NCI-H2107 treated with DMSO at 0.1 percent for 48 hours (cell line): ENCODE measurements around the gene ADARB2.
"Not testable (repeated sequence)": the region's sequence is repeated elsewhere in the genome, so short reads cannot be mapped to it uniquely, and the experiment has no call there.

Experiments
- DNase-seq: peaks from one replicate; lab custom pipeline; 2025; ENCODE audit not compliant: unreplicated experiment; lab: John Stamatoyannopoulos, UW

Gene ADARB2

DNA sequence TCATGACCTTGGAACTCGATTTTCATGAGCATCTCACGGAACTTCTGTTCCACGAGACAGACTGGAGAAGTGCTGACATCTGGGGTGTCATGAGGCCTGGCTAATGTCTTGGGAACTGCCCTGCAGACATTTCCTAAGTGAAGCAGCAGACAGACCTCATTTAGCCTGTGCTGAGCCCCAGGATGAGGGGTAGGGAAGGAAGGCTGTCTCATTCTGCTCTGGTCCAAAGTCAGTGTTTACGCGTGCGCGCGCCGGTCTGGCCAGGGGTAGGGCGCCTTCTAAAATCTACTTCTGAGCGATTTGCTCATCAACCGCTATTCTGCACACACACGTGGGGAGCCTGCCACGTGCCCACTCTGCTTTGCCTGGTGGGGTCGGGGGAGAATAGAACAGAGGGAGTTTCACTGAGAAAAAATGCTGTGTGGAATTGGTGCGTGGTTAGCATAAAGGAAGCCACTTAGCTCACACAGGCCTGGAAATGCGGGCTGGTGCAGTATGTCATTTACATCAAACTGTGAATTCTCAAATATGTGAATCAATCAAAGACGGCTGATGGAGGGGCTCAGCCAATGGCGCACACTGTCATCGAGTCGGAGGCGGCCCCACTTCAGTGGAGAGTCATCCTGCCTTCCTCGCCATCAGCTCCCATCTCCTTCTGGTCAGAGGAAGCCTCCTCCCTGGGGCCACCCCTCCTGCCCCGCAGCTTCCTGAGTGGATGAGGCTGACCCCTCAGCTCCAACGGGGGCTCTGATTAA is 335.1 kb downstream of the ADARB2 start:
- DNase-seq: no peak

DNA sequence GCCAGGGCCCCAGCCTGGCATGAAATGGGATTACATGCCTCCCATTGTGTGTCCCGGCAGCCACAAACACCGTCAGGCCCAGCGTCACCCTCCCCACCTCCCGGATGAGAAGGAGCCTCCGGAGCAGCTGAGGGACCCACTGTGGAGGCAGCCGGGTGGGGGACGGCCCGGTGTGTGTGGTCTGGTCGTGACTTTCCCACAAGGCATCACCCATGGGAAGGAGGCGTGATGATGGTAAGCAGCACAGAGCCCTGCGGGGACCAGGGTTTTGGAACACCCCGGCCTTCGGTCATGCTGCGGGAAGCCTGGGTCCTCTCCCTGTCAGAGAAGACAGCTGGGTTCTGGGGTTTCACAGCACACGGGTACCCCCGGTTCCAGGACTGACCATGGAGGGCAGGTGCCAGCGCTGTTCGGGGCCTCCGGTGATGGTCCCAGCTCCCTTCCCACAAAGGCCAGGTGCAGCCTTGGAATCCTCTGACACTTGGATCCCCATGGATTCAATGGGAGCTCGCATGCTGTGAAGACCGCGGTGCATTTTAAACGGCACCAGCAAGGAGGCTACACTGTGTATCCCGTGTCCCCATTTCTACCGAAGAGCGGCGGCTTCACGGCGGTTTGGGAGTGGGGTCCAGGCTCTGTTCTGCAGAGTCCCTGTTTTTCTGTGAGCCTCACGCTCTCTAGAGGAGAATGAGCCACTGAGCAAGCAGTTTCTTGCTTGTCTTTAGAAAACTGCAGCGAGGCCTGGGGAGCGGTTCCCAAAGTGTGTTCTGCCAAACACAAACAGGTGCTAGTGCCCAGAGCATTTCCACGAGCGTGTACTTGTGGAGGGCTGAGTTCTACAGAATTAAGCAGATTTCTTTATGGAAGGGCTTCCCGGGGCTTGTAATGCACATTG is 336.0 kb downstream of the ADARB2 start:
- DNase-seq: no peak

DNA sequence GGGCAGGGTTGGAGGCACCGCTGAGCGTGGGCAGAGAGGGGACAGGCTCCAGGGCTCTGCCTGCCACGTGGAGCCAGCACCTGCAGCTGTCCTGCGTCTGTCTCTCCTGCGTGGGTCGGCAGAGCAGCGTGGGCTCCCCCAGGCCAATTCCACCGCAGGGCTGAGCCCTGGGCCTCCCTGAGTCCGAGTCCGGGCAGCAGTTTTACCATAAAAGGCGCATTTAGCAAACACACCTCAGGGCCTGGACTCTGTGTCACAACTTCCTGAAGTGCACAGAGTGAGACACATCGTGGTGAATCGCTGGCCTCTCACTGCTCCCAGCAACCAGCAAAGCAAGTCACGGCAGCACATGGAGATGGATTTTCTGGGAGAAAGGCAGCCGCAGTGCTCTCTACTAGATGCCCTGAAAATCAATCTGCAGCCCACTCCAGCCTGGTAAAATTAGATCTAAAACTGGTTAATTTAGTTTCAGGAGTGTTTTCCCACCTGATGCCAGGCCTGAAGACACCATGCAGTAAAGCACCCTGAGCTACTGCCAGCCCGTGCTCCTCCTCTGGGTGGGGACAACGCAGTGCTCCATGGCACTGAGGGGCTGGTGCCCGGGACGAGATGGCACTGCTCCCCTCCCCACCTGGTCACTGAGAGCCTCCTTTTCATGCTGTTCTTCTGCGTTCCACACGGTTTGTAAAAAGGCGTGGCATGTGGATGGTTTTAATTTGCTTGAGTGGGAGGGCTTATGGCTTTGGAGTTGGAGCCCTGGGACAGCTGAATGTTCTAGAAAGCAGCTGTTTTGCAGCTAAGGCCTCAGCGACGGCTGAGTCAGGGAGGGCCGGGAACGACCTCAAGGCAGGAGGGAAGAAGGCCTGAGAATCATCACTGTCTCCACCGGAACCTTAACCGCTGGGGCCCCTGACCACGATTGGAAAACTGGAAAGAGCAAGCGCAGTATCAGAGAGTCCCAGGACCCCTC is 336.9 kb downstream of the ADARB2 start:
- no peak for DNase-seq

DNA sequence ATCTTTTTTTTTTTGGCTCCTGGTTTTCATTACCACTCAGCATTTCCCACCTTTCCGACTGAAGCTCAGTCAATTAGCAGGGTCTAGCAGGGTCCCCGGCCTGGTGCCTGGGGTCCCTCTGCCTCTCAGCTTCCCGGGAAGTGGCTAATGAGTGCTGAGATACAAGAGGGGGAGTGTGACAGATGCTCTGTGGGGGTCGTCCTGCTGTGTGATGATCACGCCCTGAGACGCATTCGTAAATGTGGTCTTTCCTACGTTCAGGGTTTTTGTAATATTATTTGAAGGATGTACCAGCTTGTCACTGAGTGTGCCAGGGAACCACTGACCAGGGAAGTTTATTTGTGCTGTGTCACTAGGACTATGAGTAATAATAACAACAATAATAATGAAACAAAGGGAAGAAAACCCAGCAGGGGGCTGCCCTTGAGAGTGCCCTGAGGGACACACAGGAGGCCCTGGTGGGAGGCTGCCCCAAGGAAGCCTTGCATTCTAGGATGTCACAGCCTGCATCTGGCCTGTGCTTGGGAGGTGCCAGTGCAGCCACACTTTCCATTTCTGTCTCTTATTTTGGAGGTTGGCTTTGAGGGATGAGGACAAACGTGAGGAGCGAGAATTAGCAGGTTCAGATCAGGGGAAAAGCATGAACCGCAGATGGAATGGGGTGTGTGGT is 337.8 kb downstream of the ADARB2 start:
- no peak for DNase-seq

DNA sequence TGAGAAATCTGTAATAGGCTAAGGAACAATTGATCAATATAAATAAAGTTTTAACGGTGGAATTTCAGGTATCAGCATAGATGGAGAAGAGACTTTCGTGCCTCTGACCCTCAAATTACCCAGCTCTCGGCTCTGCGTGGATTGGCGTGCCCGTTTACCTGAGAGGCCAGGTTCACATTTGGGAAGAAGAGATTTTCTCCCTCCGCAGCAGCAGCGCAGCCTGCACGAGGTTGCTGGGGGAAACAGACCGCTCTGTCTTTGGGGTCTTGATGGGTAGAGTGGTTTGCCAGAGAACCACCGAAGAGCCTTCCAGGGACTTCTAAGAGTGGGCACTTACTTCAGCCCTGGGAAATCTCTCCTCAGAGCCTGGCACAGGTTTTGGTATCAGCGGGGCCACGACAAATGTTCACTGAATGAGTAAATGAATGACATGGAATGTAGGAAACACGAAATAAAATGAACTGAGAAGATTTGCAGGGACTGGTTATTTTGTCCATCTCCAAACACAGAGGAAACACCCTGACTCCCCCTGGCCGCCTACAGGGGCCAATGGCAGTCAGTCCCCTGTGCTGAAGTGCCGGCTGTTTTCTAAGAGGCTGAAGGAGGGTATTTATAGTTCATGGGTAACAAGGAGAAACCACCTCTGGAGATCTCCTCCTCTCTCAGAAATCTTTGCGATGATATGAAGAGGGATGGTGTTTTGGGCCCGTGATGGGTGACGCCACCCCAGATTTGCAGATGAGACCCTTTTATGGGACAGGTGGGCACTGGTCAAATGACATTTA is 338.5 kb downstream of the ADARB2 start:
- DNase-seq: no peak

DNA sequence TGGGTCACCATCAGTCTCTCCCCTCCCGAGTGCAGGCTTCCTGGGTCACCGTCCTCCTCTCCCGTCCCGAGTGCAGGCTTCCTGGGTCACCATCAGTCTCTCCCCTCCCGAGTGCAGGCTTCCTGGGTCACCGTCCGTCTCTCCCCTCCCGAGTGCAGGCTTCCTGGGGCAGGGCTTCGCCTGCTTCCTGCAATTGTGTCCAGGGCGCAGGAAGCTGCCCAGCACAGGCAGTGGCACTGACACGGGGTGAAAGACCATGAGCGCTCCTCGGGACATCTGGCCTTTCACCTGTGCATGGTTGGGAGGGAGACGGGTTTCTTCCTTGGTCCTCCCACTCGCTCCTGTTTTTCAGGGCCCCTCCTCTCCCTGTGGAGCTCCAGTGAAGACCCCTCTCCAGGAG is 339.2 kb downstream of the ADARB2 start:
- DNase-seq: not testable (repeated sequence)

DNA sequence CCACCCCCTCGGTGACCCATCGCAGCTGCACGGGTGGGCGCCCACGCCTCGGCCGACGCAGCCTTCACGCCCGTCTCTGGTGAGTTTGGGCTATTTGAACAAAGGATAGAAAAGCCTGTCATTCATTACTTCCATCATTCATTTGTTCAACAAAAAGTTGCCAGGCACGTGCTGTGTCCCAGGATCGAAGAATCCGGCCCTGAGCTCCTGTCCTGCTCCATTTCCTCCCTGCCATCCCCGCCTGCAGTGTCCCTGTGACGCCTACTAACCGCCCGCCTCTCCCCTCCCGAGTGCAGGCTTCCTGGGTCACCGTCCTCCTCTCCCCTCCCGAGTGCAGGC is 341.1 kb downstream of the ADARB2 start:
- no peak for DNase-seq

DNA sequence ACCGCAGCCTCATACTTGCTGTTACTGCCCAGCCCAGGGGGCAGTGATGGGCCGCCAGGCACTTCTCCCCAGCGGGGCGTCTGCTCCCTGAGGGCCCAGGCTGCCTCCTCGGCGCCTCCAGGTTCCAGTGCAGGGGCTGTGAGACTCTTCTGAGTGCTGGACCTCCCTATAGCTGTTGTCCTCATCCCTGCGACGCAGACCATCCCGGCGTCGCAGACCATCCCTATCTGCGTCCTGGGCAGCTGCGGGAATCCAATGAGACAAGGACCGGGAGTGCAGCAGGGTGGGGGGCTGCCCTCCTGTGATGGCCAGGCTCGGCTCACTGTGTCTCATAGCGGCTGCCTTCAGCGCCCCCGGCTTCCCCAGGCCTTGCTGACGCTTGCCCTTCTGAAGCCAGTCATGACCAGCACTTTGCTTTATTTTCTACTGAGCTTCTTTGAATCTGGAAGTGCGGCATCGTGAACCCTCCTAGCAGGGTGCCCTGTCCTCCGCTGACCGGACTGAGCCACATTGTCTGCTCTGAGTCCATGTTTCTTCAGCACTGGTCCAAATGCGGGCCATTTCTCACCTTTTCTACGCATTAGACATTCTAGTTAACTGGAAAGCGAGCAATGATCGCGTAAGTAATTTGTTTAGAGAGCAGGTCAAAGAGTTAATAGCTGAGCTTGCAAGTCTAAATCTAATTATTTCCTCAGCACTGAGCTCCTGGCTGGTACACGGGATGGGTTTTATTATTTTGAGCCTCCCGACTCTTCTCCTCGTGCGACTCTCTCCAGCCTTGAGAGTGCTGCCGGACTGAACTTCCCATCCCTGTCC is 341.6 kb downstream of the ADARB2 start:
- DNase-seq: no peak

DNA sequence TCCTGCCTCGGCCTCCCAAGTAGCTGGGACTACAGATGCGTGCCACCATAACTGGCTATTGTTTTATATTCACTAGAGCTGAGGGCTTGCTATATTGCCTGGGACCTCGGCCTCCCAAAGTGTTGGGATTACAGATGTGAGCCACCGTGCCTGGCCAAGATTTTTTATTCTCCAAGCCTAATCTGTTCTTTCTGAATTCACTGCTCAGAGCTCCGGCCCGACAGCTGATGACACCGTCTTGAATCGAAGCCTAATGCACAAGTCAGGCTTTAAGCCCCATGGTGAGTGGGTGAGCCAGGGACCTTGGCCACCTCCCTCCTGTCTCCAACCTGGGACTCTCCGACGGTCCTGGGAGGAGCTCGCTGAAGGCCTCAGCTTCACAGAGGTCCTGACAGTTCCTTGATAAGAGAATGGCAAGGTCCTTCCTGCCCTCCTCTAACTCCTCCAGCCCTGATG is 342.3 kb downstream of the ADARB2 start:
- DNase-seq: no peak

DNA sequence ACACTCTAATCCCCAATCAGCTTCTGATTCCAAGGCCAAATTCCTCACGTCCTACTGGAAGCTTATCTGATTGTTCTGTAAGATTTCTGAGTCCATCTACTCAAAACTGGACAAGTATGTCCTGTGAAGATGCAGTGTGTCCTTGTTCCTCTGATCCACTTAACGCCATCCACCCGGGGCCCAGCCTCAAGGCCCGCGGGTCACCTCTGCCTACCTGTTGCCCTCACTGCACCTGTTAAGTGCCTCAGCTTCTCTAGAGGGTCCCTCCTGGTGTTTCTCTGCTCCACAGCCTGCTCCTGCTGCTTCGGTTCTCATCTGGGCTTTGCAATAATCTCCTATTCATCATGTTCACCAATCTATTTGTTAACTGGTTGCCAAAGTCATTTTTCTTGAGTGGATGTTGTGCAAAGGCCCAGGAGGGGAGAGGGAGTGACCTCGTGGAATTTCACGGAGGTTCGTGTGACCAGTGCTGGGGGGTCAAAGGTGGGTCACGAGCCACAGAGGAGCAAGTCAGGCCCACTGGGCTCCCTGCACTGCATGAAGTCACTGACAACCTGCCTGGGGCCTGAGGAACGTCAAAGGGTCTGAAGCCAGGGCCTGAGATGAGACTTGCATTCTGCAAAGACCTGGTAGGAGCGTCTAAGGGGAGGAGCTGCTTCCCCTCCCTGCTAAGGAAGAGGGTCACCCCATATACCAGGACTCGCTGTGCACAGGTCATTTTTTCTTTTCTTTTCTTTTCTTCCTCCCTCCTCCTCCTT is 343.0 kb downstream of the ADARB2 start:
- DNase-seq: no peak

DNA sequence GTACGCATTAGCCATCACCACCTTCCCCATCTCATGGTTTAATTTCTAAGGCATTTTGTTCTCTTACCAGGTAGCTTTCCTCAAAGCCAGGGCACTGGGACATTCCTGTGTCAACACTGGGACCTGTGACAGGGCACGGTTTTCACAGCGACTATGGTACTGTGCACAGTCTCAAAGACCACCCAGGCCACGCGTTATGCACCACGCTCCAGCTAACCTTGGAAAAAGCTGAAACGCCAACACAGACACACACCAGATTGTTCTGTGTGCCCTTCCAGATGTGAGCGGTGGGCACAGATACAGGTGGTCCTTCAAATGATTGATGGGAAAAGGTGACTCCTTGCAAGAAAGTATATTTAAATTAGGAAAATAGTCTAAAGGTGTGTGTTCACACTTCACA is 343.8 kb downstream of the ADARB2 start:
- no peak for DNase-seq

DNA sequence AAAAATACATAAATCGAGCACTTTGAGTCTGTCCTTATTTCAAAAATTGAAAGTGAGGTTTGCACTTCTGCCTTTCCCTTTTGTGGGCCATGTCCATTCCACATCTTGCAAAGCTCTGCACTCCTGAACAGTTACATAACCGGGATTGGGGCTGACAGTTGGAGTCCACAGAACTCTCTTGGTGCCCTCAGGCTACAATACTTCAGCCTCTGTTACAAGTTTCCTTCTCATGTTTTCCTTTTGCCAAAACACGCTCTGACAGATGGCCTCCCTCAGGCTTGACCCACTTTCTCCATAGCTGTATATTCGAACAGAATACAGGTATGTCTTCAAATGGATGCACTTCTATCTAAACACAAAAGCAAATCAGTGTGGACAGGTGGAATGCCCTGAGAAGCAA is 345.2 kb downstream of the ADARB2 start:
- DNase-seq: no peak

DNA sequence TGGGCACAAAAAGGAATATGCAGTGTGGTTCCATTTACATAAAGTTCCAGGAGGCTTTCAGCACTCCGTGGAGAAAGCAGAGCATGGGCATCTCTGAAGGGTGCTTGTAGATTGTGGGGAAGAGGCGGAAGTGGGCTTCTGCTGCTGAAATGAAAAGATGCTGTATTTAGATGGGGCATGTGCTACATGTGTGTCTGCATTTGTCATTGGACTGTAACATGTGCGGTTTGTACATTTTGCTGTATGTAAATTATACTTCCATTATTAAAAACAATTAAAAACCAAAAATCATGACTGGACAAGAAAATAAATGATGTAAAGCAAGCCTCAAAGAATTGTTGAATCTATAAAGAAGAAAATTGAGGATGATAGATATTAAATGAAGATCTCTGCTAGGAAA is 347.1 kb downstream of the ADARB2 start:
- DNase-seq: no peak

DNA sequence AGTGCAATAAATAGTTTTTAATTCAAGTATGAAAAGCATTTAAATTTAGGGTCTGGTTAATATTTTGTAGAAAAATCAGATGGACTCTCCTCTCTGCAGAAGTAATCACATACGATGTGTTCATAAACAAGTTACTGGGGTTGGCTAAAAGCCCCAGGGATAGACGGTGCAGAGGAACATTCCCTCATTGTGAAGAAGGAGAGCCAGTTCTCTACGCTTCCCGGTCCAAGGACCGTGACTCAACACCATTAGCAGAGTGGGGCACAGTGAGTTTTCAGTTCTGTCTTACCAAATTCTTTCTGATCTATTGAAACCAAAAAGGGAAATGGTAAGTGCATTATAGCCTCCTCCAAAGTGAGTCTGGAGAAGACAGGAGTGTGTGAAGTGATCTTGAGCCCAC is 353.3 kb downstream of the ADARB2 start:
- no peak for DNase-seq

DNA sequence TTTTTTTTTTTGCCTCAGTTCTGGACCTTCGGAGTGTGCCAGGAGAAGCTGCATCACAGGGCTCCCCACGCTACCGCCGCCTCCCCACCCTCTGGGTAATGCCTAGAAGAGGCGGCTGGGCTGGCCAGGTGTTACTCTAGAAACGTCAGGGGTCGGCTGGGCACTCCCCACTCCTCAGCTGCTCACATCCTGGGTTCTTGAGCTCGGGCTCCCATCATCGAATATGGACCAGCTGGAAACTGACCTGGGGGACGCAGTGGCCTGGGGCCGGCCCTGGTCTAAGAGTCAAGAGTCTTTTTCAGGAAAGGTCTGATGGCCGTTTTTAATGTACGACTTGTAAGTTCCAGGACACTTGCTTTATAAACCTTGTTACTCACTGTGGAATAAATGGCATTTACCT is 354.6 kb downstream of the ADARB2 start:
- DNase-seq: no peak

DNA sequence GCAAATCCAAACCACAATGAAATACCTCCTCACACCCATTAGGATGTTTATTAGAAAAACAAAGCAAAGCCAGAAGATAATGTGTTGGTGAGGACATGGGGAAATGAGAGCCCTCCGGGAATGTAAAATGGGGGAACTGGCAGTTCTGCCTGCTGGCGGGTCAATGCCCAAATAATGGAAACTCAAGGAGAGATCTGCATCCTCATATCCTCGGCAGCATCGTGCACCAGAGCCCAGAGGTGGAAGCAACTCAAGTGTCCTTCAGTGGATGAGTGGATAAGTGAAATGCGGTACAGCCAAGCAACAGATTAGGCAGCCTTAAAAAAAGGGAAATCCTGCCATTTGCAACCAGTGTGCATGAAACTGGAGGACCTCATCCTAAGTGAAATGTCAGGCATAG is 356.0 kb downstream of the ADARB2 start:
- DNase-seq: no peak

DNA sequence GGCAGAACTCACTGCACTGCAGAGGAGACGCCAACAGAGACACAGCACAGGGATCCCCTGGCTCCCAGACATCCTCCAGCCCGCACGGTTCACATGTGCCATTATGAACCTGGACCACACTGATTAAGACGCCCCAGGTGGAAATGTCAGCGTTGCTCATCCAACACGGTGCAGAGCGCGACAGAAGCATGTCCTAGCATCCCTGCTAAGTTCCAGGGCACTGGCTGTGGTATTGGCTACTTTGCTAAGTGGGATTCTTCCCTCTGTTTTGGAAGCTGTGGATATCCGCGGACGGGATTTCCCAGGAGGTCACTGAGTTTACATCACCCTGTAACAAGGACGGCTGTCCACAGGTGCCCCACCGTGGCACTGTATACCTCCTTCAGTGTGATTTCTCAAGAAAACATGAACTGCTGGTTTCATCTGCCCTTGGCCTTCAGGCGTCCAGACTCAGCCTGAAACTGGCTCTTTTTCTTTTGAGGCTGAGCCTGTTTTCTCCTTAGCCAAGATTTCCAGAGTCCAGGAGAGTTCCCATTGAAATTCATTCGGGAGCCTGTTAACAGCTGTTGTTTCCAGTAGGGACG is 357.1 kb downstream of the ADARB2 start:
- DNase-seq: no peak

DNA sequence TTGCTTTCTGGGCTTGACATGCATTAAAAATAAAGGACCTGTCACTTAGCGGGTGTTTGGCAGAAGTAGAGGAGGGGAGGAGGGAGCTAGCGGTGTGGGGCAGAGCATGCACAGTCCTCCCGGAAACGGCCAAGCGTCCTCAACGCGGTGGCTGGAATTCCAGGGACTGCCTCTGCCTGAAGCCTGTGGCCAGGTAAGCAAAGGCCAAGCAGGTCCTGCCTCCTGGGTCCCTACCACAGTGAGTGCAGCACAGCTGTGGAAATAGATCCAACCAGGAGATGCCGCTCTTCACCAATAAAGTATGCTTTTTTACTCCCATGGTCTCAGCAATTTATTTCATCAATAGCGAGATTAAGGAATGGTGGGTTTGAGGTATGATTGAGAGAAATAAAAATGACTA is 357.7 kb downstream of the ADARB2 start:
- DNase-seq: no peak
